Measurements from ENCODE around the gene ADAP1.
"Not testable (repeated sequence)": the region's sequence is repeated elsewhere in the genome, so short reads cannot be mapped to it uniquely, and the experiment has no call there.

The ADAP1 gene

GRCh38 chr7:957418-958220 lies 3.1 kb upstream of the ADAP1 start:
- no peak for DNase-seq

GRCh38 chr7:956031-956430 lies 1.6 kb upstream of the ADAP1 start:
- DNase-seq, result no peak

GRCh38 chr7:953547-954327 lies 743 bp downstream of the ADAP1 start:
- DNase-seq, result peak; percentile 47

GRCh38 chr7:952548-953441 lies 1.7 kb downstream of the ADAP1 start:
- DNase-seq, result no peak

- no peak for DNase-seq
These were observed 2.5 kb downstream of the ADAP1 start for GRCh38 chr7:951881-952547.

- no peak for DNase-seq
These were observed 5.2 kb downstream of the ADAP1 start for GRCh38 chr7:949021-949934.

- no peak for DNase-seq
These were observed 6.9 kb downstream of the ADAP1 start for GRCh38 chr7:947391-948210.

GRCh38 chr7:946256-946996 lies 8.1 kb downstream of the ADAP1 start:
- DNase-seq, result no peak

- DNase-seq, result no peak
These were observed 8.8 kb downstream of the ADAP1 start for GRCh38 chr7:945556-946255.

- no peak for DNase-seq
These were observed 9.3 kb downstream of the ADAP1 start for GRCh38 chr7:945147-945555.

- no peak for DNase-seq
These were observed 9.7 kb downstream of the ADAP1 start for GRCh38 chr7:944744-945143.

GRCh38 chr7:943793-944192 lies 10.7 kb downstream of the ADAP1 start:
- not testable (repeated sequence) for DNase-seq

GRCh38 chr7:940599-941408 lies 13.7 kb downstream of the ADAP1 start:
- DNase-seq, result no peak

GRCh38 chr7:939843-940242 lies 14.6 kb downstream of the ADAP1 start:
- DNase-seq, result no peak

- DNase-seq, result no peak
These were observed 15.8 kb downstream of the ADAP1 start for GRCh38 chr7:938546-939185.

GRCh38 chr7:937856-938484 lies 16.5 kb downstream of the ADAP1 start:
- DNase-seq, result no peak

GRCh38 chr7:936386-937054 lies 18.0 kb downstream of the ADAP1 start:
- DNase-seq, result peak; percentile 53

Data from EL (cell line).